22Rv1 (cell line): Measurements from ENCODE around the gene UBR4.

ENCODE experiments used
- CTCF ChIP-seq: fragments of 450-650 bp; IDR thresholded peaks from 2 replicates; pipeline ENCODE4 v1.5.1; 2017; ENCODE audit warnings: mild to moderate bottlenecking
- ZFX ChIP-seq: fragments of 450-650 bp; IDR thresholded peaks from 2 replicates; pipeline ENCODE4 v1.6.1; 2017; ENCODE audit warnings: antibody characterized with exemption, borderline replicate concordance

- TF ChIP-seq CTCF (no peak), ZFX (no peak)
Measured at GRCh38 chr1:19163261-19163660, 46.8 kb downstream of the UBR4 start.
